GM19324 (cell line): ENCODE data around the gene DCST2.

ENCODE experiments used
- ATAC-seq: cut with Tn5 transposase; IDR thresholded peaks from one replicate; pipeline ENCODE4 v1.9.1; 2021; ENCODE audit warnings: mild to moderate bottlenecking, moderate library complexity; ENCODE audit not compliant: unreplicated experiment, low FRiP score

DCST2 gene

DNA sequence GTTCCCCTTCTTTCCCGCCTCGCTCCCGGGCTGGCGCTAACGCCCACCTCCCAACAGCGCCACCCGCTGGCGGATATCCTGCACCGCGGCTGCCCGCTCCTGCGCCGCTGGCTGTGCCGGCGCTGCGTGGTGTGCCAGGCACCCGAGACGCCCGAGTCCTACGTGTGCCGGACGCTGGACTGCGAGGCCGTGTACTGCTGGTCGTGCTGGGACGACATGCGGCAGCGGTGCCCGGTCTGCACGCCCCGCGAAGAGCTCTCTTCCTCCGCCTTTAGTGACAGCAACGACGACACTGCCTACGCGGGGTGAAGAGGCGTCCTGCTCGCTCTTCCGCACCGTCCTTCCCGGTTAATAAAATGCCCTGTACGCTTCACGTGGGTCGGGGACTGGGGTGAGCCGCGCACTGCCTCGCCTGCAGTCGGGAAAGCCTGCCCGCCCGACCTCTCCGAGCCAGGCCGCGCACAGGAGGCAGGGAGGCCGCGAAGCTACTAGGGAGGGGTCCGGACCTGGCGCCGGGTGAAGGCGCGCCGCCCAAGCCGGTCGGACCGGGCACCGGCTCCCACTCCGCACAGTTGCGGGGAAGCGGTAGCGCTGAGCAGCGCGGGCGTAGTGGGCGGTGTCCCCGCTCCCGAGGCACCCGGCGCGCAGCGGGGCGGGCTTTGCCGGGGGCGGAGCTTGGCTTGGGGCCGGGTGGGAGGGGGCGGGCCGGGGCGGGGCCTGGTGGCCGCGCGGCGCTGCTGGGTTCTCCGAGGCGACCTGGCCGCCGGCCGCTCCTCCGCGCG is 17.2 kb upstream of the DCST2 start, which contains the start of gene ADAM15:
Gene ADAM15 (plus strand): TSS at position 757 of the 782 bp plus-strand sequence. CDS start 71 bp downstream, outside the sequence.
- peak; percentile 62 for ATAC-seq

DNA sequence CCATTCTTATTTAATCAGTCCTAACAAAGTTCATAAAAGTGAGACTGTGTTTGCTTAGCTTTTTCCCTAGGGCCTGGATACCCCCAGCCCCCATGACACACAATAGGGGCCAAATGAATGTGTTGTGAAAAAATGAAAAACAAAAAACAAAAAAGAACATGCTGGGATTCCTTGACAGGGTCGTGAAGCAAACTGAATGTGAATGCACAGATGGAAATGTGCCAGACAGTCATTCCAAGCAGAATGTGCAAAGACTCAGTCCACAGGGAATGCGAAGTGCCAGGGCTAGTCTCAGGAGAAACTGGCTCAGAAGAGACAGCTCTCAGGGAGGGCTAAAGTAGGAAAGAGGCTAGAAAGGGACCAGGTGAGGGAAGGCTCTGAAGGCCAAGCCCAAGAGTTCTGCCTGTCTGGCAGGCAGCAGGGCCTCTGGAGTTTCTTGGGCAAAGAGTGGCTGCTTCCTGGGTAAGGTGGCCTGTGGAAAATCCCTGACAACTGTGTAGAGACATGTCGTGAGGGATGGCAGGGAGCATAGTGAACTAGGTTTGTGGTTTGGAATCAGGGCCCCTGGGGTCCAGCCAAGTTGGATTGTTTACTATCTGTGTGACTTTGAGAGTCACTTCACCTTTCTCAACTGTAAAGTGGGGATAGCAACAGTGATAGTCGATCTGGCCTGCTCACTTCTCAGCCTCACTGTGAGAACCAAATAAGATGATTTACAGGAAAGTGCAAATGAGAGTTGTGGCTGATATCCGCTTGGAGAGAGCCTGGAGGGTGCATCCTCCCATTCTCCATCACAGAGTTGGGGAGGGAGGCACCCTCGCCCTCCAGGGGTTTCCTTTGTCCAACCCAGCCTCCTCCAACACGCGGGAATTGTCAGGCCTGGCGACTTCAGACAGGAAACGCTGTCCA is 16.3 kb upstream of the DCST2 start:
- no peak for ATAC-seq

DNA sequence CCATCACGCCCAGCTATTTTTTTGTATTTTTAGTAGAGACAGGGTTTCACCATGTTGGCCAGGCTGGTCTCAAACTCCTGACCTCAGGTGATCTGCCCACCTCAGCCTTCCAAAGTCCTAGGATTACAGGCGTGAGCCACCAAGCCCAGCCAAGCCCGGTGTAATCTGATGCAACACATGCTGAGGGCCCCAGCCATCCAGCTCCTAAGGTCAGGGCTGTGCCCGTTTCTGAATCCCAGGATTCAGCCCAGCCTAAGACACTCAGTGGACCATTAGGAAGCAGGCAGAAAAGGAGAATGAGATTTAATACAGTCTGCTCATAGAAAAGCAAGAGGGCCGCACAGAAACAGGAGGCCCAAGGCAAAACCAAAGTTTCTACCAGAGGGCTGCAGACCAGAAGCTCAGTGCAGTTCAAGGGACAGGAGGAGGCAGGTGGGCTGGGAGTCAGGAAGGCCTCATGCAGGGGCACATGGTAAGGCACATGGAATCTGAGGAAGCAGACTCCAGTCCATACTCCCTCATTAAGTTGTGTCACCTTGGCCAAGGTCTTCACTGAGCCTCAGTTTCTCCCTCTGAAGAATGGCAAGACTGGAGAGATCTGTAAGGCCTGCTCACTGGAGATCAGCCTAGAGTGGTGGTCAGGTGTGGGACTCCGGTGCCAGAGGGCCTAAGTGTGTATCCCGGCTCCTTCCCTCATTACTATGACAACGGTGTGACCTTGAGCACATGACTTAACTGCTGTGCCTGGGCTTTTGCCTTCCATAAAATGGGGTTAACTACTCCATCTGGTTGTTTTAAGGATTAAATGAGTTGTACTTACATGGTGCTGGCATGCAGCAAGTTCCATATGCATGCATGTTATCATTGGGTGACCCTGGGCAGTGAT is 15.1 kb upstream of the DCST2 start:
- no peak for ATAC-seq

DNA sequence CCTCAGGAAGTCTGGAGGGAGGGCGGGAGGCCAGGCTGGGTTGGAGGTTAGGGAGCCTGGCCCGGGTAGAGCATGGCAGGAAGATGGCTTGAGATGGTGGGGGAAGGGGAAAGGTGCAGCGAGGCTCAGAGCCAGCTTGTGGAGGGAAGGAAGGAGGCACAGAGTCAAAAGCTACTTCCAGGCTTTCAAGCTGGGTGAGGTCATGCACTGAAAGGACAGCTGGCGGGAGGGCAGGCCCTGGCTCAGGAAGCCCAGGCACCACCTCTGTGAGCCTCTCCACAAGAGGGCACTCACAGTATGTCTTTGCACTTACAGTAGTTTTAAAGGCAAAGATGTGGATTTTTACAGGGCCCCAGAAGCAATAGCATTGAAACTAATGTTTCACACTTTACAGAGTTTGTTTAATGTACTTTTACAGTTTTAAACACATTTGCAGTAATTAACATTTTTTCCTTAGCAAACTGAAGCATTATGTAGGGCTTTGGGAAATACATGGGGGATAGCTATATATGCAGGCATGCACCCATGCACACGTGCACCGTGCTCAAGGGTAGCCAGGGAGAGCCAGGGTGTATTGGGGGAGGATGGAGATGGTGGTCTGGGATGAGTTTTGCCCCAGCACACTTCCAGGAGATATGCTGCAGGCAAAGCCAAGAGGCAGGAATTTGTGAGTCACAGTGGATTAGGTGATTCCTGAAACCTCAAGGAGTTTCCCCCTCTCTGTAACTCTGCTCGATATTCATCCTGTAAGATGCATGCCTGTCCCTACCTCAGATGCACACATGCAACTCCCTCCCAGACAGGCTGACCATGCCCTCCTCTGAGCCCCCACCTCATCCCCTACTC is 11.5 kb upstream of the DCST2 start:
- no peak for ATAC-seq

DNA sequence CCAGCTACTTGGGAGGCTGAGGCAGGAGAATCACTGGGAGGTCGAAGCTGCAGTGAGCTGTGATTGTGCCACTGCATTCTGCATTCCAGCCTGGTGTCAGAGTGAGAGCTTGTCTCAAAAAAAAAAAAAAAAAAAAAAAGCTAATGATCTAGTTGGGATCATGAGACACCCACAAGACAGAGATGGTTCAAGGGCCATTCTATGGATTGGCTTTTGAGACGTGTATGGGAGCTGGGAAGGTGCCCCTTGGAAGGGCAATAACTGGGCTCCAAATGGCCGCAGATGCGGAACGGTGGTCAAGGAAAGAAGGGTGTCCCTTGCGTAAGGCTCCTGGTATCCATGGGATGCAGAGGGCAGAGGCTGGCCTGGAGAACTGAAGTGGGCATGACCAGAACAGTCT is 10.8 kb upstream of the DCST2 start:
- ATAC-seq: no peak

DNA sequence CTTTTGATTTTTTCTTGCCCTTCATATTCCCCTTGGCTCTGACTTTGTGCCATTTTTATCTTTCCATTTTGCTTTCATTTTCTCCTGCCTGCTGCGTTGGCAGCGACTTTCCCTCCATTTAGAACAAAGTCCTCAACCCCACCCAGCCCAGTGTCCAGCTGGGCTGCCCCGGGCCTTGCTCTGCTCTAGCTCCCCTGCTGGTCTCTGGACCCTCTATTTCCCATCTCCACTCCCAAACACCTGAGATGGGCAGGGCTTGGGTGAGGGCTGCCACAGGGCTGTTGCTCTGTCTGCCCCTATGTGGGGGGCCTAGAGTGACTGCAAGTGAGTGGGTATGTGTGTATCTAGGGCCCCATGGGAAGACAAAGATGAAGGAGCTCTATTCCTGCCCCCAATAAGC is 10.2 kb upstream of the DCST2 start:
- no peak for ATAC-seq

DNA sequence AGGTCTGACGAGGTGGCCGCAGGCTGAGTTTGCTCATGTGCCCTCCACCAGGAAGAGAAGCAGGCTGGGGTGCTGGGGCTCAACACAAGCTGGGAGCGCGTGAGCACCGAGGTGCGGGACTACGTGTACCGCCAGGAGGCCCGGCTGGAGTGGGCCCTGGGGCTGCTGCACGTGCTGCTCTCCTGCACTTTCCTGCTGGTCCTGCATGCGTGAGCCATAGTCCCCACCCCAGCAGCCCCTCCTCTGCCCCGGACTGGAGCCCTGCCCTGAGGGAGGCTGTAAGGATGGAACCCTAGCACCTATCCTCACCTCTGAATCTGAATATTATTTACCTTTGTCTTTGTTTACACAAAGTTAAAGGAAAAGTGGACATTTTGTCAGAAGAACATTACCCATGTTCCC is 9.7 kb upstream of the DCST2 start:
- ATAC-seq: no peak

DNA sequence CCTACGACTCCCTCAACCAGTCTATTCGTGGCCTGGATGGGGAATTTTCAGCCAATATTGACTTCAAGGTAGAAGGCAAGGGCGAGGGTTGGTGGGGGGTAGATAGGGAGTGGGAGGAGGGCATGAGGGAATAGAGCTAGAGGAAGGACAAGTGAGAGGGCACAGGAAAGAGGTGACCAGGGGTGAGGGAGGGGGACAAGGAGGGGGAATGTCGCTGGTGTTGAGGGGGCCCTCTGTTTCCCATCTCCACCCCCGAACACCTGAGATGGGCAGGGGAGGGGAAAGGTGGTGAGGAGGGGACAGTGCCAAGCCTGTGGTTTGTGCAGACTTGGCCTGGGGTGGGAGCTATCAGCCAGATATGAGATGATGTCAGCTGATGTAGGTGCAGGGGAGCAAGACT is 9.2 kb upstream of the DCST2 start:
- ATAC-seq: no peak

DNA sequence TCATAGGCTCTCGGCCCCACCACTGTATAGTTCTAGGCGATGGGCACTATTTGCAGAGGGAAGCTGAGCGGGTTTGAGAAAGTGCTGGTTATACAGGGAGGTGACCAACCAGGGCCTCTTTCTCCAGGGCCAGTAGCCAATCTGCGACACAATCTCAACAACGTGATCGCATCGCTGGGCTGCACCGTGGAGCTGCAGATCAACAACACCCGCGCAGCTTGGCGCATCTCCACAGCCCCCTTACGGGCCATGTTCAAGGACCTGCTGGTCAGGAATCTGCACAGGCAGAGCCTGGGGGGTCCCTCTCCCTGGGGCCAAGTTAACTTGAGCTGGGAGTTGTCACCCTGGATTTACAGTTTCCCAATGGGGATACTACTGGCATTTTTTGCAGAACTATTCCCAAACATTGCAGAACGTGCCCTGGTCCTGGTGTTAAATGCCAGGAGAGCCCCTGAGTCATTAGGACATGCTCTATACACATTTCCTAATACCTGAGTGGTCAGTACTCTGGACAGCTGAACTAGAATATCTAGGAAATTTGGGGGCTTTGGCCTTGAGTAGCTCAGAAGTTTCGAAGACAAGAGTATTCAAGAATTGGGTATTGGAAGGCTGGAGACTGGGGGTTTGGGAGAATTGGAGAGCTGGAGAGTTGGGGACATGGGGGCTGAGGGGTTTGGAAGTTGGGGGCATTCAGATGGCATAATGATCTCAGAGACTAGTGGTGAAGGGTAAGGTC is 6.9 kb upstream of the DCST2 start:
- ATAC-seq: no peak

DNA sequence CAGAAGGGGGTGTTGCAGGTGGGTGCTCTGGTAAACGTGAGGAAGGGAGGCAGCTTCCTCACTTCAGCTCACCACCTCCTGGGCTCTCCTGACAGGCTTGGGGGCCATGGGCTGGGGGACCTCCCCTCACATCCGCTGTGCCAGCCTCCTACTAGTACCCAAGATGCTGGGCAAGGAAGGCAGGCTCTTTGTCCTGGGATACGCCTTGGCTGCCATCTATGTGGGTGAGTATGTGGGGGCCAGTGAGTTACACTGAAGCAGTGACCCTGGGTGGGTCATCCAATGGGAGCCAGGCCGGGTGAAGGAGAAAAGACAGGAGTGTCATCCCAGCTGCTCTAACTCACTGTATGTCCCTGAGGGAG is 5.7 kb upstream of the DCST2 start:
- no peak for ATAC-seq

DNA sequence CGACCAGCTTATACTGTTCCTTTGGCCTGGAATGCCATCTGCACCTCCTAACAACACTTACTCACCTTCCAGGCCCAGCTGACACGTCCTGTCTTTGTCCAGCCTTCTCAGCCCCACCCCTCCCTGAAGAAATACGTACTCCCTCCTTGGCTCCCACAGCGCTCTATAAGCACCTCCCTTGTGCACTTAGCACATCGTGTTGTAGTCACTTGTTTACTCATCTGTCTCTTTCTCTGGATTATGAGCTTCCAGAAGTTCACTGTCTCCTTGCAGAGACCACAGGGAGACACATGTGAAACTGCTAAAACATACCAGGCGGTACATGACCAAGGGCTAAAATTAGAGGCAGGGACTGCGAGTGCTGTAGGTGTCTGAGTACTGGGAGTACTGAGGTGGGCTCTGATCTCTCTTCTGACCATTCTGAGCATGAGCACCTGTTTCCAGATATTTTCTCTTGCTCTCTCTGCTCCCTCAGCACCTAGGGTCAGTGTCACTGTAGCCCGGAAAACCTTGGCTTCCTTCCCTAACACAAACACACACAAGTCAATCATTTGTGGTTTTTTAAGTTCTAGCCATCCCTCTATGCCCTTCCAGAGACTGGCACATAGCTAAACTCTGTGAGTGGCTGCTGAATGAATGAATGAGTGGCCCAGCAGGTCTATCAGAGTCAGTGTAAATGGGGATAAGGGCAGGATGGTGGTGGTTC is 5.2 kb upstream of the DCST2 start:
- ATAC-seq: no peak

DNA sequence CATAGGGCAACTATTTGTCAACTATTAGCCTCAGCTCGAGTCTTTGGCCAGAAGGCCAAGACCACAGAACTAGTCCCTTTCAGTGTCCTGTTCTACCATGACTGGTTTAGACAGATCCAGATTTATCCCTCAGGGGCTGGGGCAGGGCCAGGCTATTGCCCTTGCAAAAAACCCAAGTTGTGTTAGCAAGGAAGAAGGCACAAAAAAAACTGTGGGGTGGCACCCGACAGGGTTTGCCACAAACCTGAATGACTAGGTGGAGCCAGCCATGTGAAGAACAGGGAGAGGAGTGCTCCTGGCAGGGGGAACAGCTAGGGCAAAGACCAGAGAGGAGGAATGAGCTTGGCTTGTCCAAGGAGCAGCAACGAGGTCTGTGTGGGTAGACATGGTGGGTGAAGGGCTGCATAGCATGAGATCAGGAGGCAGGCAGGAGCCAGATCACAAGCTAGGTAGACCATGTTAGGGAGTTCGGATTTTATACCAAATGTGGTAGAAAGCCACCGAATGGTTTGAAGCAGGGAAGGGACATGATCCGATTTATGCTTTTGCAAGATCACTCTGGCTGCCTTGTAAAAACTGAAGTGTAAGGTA is 4.4 kb upstream of the DCST2 start:
- no peak for ATAC-seq

DNA sequence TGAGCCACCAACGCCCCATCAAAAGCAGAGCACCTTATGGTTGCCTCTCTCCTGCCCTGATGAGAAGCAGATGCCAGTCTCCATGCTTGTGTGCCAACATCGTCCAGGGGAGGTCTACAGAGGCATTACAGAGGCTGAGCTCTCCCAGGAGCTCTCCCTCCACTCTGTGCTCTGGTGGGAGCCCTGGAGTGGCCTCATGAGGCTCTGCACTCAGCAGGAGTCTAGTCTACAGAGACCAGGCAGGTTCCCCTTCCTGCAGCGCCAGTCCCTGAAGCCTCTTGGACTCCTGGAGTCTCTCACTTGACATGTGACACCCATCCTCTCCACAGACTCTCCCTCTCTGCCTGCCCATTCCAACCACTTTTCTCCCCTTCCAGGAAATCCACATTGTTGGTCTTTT is 3.5 kb upstream of the DCST2 start:
- no peak for ATAC-seq

DNA sequence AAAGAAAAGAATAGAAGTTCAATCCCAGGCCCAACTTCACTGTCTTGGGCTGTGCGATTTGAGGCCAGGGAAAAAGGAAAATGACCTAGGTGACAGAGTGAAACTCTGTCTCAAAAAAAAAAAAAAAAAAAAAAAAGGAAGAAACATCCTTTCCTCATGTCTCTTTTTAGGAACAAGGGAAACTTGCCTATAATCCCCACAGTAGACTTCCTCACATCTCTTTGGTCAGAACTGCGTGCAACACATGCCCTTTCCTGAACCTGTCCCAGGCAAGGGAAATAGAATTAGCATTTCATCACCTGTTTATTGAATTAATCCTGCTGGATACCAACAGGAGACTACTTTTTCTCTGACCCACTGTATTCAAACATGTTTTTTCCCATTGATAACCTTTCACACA is 2.4 kb upstream of the DCST2 start:
- no peak for ATAC-seq

DNA sequence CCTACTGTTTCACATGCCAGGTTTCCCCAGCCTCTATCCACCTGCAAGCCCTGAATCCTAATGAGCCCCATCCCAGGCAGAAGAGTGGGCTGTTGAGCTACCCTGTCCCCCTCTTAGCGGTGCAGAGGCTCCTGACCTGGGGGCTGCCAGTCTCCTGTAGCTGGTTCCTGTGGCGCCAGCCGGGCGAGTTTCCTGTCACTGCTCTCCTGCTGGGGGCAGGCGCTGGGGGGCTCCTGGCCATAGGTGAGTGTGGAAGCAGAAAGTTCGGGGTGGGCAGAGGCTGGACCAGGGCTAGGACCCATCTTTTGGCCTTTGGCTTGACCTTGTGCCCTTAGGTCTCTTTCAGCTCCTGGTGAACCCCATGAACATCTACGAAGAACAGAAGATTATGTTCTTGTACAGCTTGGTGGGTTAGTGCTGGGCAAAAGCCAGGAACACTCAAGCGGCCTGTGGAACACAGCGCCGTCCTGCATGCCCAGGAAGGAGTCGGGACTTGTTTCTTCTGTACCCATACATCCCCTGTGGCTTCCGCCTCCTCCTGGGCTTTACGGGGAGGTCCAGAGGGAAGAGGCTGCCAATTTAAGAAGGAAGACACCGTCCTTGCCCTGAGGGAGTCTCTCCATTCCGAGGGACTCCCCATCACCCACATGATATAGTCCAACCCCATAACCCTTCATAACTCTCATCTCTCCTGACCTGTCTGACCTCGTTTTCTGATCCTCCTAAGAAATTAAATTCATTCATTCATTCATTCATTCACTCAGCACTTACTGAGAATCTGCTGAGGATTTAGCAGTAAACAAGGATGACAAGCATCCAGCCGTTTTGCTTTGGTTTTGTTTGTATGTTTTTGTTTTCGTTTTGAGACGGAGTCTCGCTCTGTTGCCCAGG is 982 bp upstream of the DCST2 start:
- ATAC-seq: no peak

DNA sequence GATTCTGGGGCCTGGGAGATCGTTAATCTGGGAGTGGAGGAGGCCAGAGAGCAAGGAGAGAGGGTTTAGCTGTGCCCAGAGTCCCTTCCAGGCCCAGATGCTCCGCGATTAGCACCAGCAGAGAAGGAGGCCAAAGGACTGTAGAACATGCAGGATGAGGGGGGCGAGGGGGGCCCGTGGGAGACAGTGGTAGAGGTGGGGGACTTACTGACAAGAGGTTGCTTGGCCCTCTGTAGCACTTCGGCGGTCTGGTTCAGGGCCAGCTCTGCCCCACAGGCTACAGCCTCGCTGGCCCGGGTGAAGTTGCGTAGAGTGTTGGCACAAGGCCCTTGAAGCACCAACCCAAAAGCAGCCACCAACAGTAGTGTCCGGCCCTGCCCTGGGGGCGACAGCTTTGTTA is 695 bp downstream of the DCST2 start:
- no peak for ATAC-seq

DNA sequence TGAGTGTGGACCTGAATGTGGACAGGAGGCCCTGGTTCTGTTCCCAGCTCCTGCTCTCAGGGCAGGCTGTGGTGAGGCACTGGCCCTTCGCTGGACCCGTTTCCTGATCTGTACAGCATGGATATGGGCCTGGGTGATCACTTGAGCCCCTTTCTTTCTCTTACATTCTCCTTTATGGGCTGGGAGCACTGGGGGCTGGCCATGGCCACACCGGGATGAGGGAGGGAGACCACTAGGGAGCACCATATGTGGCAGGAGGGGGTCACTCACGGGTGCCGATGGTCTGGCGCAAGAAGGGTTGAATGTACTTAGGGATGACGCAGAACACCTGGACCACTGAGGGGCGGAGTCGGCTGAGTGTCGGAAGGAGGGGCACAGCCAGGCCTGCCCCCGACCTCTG is 2.7 kb downstream of the DCST2 start:
- ATAC-seq: no peak
